ENCODE measurements around the gene SLC25A25. TPM values are rescaled to one million over a fixed set of nuclear protein-coding genes. Genes with fewer than 3 reads are reported as not detected.
"Not testable (repeated sequence)": the region's sequence is repeated elsewhere in the genome, so short reads cannot be mapped to it uniquely, and the experiment has no call there.

Gene SLC25A25
- total RNA-seq, 1 donor = 47.5 TPM

- H3K4me3 ChIP-seq (ENCODE audit: low read depth, low read length) = no peak overlapping the region
- TF ChIP-seq CTCF (IDR thresholded peaks at IDR 0.05; ENCODE audit: insufficient read depth, low read depth, low read length) = no peak
- DNase-seq (ENCODE audit: low read depth) = no peak
Observed at GRCh38 chr9:128026255-128026772, 41.7 kb upstream of the SLC25A25 start.

GRCh38 chr9:128026773-128027541 lies 41.1 kb upstream of the SLC25A25 start:
- peak; percentile 50 for DNase-seq (ENCODE audit: low read depth)
- TF ChIP-seq CTCF (IDR thresholded peaks at IDR 0.05; ENCODE audit: insufficient read depth, low read depth, low read length) = no peak
- H3K4me3 ChIP-seq (ENCODE audit: low read depth, low read length) = no peak overlapping the region

- no peak for TF ChIP-seq CTCF (IDR thresholded peaks at IDR 0.05; ENCODE audit: insufficient read depth, low read depth, low read length)
Observed at GRCh38 chr9:128027705-128028104, 40.3 kb upstream of the SLC25A25 start.

GRCh38 chr9:128033609-128034008 lies 34.4 kb upstream of the SLC25A25 start:
- DNase-seq (ENCODE audit: low read depth) = no peak
- no peak overlapping the region for H3K4me3 ChIP-seq (ENCODE audit: low read depth, low read length)
- TF ChIP-seq CTCF (IDR thresholded peaks at IDR 0.05; ENCODE audit: insufficient read depth, low read depth, low read length) = no peak

More at GRCh38 chr9:128027705-128028104, 40.3 kb upstream of the SLC25A25 start:
- DNase-seq (ENCODE audit: low read depth) = no peak
- no peak overlapping the region for H3K4me3 ChIP-seq (ENCODE audit: low read depth, low read length)

GRCh38 chr9:128034821-128035652 lies 33.0 kb upstream of the SLC25A25 start:
- peak; percentile 87 for DNase-seq (ENCODE audit: low read depth)
- H3K4me3 ChIP-seq (ENCODE audit: low read depth, low read length) = no peak overlapping the region
- peak; percentile 83 for TF ChIP-seq CTCF (IDR thresholded peaks at IDR 0.05; ENCODE audit: insufficient read depth, low read depth, low read length)

GRCh38 chr9:128036522-128036921 lies 31.5 kb upstream of the SLC25A25 start:
- not testable (repeated sequence) for DNase-seq (ENCODE audit: low read depth); H3K4me3 ChIP-seq (ENCODE audit: low read depth, low read length)

- H3K4me3 ChIP-seq (ENCODE audit: low read depth, low read length); DNase-seq (ENCODE audit: low read depth): not testable (repeated sequence)
Observed at GRCh38 chr9:128040783-128041182, 27.2 kb upstream of the SLC25A25 start.
